HG03066 (cell line): Measurements from ENCODE around the gene HORMAD2.
"Not testable (repeated sequence)": the region's sequence is repeated elsewhere in the genome, so short reads cannot be mapped to it uniquely, and the experiment has no call there.

Experiments used
- ATAC-seq: cut with Tn5 transposase; IDR thresholded peaks from one replicate; pipeline ENCODE4 v1.9.1; 2021; ENCODE audit warnings: low read depth; ENCODE audit not compliant: unreplicated experiment

HORMAD2 gene

DNA sequence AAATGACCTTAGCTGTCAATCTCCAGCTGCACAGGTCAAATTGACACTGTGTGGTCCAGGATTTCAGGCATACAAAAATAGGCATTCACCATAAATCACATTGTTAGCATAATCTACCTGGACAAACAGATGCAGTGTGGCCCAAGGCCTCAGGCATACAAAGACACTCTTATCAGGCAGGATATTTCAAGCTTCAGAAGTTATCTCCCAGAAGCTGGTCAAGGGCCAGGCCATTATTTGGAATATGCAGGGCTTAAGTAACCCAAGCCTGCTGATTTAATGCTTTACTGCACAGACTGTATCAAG is 25.5 kb upstream of the HORMAD2 start:
- no peak for ATAC-seq

DNA sequence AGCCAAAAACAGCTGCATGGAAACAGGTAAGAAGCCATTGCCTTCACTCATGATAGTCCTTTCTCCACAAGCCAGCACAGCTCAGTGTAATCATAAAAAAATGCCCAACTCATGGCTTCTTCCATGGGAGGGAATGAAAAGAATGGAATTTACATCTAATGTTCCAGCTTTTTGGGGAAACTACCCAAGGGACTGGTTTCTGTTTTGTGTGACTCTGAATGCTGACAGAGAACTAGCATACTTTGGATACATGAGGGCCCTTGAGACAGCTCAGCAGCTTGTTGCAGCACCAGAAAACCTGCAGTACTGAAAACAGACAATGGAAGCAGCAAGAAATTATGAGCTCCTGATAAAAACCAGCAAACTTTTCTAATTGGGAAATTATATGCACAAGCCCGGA is 24.2 kb upstream of the HORMAD2 start:
- ATAC-seq: no peak

DNA sequence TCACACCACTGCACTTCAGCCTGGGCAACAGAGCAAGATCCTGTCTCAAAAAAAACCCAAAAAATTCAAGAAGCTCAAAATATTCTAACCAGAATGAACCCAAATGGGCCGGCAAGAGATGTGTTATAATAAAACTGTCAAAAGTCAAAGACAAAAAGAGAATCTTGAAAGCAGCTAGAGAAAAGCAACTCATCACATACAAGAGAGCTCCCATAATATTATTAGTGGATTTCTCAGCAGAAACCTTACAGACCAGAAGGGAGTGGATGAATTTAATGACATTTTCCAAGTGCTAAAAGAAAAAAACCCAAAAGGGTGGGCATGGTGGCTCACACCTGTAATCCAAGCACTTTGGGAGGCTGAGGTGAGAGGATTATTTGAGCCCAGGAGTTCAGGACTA is 22.9 kb upstream of the HORMAD2 start:
- ATAC-seq: no peak

DNA sequence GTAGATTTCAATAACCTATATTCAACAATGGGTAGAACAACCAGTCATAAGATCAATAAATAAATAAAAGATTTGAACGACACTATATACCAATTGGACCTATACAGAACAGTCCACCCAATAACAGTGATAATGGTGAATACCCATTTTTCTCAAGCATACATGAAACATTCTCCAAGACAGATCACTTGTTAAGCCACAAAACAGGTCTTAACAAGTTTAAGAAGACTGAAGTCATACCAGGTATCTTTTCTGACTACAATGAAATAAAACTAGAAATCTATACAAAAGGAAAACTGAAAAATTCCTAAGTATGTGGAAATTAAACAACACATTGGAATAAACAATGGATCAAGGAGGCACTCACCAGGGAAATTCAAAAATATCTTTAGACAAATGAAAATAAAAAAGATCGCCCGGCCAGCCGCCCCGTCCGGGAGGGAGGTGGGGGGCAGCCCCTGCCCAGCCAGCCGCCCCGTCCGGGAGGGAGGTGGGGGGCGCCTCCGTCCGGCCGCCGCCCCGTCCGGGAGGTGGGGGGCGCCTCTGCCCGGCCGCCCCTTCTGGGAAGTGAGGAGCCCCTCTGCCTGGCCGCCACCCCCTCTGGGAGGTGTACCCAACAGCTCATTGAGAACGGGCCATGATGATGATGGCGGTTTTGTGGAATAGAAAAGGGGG is 20.8 kb upstream of the HORMAD2 start:
- ATAC-seq: not testable (repeated sequence)

DNA sequence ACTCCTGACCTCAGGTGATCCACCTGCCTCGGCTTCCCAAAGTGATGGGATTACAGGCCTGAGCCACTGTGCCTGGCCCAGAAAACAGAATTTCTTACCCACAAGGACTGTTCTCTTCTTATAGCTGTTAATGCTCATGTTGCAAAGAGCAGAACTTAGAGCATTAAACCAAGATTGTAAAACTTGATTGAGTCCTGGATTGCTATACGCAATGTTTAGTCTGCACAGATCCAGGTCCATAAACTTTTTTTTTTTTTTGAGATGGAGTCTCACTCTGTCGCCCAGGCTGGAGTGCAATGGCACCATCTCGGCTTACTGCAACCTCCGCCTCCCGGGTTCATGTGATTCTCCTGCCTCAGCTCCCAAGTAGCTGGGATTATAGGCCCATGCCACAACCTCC is 19.2 kb upstream of the HORMAD2 start:
- not testable (repeated sequence) for ATAC-seq

DNA sequence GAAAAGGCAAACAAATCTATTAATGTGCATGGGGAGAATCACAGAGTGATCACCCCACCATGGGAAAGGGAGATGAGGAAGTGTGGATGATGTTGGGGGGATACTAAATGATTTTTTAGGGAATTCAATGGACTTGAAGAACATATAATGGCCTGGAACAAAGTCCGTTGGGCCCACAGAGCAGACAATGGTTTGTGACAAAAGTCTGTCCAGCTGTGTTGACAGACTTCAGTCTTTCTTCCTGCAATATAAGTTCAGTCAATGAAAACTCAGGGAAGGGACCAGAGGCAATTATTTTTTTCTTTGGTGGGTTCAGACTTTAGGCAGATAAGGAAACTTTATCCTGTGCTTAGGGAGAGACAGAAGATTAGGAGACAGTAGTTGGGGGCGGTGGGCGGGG is 18.0 kb upstream of the HORMAD2 start:
- no peak for ATAC-seq

DNA sequence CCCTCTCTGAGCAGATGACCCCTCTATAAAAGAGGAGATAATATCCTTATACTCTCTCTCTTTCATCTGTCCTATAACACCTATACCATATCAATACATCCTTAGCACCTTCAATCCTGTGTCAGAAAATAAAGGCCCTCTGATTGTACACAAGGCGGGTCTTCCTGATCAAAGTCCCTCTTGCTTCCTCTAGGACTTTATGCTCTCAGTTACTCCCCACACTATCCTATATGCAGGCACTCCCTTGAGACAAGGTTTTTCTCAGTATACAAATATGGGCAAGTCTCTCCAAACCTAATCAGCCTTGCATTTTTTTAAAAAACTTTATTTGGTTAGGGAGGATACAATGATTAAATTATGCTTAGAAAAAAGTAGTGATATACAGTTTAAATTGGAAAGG is 17.3 kb upstream of the HORMAD2 start:
- ATAC-seq: no peak

DNA sequence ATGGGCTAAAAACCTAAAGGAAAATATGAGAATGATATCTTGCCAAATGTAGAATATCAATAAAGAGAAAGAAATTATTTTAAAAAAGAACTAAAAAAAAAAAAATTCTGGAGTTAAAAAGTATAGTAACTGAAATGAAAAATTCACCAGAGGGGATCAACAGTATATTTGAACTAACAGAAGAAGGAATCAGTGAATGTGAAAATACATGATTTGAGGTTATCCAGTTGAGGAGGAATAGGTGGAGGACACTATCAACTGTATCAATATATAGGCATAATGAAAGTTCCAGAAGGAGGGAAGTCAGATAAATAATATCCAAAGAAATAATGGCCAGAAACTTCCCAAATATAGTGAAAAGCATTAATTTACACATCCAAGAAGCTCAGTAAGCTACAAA is 16.1 kb upstream of the HORMAD2 start:
- no peak for ATAC-seq

DNA sequence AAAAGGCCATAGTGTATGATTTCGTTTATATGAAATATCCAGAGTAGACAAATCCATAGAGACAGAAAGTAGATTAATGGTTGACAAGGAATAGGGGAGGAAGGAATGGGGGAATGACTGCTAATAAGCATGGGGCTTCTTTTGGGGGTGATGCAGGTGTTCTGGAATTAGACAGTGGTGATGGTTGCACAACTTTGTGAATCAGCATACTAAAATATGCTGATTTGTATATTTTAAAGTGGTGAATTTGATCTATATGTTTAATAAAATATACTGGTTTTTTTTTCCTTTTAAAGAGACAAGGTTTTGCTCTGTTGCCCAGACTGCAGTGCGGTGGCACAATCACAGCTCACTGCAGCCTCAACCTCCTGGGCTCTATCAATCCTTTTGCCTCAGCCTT is 6.5 kb upstream of the HORMAD2 start:
- no peak for ATAC-seq

DNA sequence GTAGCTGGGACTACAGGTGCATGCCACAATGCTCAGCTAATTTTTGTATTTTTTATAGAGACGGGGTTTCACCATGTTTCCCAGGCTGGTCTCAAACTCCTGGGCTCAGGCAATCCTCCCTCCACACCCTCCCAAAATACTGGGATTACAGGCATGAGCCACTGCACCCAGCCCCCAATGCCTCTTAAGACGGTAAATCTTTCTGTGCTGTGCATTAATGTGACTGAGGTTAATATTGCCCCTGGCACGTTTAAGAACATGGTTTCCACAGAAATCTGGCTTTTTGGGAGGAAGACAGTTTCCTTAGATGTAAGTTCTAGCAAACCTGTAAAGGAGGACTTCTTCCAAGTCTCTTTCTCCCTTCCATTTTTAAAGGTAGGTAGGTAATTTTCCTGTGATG is 6.1 kb upstream of the HORMAD2 start:
- no peak for ATAC-seq

DNA sequence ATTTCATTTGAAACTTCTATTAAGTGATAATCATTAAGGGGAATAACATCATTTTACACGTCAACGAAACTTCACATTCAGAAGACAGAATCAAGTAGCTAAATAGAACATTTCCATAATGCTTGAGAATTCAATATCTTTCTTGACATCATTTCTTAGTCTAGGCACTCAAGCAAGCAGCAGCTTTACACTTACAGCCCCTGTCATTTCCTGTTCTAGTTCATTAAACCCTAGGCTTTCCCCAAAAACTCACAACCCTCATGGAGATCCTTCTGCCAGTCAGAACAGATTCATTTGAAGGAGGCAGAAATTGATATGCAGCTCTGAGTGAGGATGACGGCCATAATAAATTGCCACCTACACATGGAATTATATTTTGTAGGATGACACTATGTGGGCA is 5.3 kb upstream of the HORMAD2 start:
- no peak for ATAC-seq

DNA sequence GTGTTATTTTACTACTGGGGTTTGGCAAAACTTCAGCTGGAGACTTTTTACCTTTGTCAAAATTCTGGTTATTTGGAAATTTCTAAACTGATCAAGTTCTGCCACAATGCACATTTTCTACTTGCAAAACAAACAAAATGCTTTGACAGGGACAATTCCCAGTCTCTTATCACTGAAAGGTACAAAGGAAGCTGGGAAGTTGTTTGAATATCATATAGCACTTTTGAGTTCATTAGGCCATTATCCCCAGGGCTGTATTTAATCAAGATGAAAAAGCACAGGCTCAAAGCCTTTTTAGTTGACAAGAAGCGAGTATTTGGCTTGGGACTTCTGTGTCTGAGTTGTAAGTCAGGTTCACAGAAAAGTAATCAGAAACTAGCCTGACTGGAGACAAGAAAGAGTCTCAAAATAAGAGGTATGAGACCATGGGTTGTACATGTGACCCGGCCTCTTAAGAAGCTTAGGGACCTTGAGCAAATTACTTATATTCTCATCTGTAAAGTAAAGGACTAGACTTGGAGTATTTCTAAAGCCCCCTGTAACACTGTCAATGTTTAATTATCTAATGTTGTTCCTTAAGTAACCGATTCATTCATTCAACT is 2.9 kb upstream of the HORMAD2 start:
- ATAC-seq: no peak

DNA sequence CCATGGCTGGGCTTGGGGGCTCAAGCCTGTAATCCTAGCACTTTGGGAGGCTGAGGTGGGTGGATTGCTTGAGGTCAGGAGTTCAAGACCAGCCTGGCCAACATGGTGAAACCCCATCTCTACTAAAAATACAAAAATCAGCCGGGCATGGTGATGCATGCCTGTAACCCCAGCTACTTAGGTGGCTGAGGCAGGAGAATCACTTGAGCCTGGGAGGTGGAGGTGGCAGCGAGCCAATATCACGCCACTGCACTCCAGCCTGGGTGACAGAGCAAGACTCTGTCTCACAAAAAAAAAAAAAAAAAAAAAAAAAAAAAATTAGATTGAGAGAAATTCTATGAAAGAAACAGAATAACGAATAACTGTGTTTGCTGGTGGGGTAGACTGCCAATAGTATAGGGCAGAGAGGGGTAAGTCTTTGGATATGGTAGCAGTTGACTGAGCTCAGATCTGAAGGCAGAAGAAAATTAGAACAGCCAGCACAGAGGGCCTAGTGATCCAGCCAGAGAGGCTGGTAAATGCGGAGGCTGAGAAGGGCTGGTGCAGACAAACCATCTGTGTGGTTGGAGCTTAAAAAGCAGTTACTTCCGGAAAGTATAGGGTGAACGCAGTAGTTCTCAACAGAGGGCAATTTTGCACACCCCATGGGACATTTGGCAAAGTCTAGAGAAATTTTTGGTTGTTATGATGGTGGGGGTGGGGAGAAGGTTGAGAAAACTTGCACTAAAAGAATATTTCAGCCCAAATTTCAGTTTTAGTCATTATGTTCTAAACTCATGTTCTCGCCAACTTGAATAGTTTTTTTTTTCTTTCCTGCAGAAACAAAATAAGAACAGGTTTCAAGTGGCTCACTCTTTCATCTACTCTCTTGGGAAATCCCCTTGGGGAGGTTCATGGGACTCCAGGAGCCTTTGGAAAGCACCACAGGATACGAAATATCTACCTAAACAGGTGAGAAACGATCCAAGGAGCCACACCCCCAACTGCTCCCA is 1.6 kb upstream of the HORMAD2 start:
- ATAC-seq: no peak

DNA sequence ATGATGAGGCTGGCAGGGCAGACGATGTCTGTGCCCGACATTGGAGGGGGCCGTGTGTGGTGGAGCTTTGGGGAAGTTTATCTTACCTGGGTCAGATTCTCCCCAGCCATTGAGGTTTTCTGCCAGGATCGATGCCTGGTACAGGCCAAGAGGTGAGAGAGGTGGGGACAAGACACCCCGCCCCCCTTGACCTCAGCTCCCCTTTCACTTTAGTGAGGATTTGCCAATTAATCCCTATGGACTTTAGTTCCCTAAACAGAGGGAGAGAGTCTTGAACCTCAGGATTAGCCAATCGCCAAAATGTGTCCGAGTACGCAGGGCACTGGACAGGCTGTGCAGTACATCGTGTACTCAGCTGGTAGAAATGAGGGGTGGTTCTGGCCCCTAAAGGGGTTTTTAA is 541 bp downstream of the HORMAD2 start:
- no peak for ATAC-seq

DNA sequence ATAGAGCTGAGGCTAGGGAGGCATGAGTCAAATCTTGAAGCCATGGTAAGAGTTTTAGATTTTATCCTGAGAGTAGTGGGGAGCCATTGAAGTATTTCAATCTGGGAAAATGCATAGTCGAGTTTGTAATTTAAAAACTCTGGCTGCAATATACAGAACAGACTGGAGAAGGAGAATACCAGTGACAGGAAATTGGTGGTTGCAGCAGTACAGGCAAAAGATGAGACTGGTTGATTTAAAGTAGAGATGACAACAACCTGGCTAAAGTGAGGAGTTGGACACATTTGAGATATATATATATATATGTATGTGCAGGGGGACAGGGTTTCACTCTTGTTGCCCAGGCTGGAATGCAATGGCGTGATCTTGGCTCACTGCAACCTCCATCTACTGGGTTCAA is 6.2 kb downstream of the HORMAD2 start:
- no peak for ATAC-seq

DNA sequence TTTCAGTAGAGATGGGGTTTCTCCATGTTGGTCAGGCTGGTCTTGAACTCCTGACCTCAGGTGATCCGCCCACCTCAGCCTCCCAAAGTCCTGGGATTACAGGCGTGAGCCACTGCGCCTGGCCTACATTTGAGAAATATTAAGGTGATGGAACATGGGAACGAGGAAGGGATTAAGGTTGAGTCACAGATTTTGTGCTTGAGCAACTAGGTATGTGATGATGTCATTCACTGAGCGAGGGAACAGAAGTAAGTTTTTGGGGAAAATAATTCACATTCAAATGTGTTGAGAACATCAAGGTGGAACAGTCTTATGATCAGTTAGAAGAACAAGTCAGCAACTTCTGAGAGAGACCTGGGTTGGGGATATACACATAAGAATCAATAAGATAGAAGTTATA is 6.8 kb downstream of the HORMAD2 start:
- ATAC-seq: not testable (repeated sequence)

DNA sequence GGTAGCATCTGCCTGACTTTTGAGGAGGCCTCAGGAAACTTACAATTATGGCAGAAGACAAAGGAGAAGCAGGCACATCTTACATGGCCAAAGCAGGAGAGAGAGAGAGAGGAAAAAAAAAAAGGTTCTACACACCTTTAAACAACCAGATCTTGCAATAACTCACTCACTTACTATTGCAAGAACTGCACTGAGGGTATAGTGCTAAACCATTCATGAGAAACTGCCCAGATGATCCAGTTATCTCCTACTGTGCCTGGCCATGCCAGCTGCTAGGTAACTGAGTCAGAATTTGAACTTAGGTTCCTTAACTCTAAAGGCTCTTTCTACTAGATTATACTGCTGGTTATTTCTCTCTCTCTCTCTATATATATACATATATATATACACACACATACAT is 7.3 kb downstream of the HORMAD2 start:
- no peak for ATAC-seq

DNA sequence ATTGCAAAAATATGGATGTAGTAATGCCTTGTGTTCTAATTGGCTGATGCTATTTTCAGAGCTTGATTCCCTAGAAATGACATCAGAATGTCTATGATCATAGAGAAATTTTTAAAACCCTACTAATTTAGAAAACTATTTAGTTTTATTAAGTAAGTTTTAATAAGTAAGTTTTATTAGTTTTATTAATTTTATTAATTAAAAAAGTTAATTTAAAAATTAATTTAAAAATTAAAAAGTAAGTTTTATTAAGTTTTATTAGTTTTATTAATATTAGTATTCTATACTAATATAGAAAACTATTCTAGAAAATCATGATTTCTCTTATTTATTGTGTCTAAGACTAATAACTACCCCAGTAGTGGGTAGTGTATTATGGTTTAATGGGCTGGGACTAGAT is 8.2 kb downstream of the HORMAD2 start:
- ATAC-seq: no peak

DNA sequence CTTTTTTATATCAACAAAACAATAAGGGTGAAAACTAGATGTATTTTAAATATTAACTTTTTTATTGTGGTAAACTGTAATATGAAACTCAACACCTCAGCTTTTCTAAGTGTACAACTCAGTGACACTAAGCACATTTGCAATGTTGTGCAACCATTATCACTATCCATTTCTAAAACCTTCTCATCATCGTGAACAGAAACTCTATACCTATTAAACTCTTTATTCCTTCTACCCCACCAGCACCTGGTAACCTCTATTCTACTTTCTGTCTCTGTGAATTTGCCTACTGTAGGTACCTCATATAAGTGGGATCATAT is 9.4 kb downstream of the HORMAD2 start:
- no peak for ATAC-seq

DNA sequence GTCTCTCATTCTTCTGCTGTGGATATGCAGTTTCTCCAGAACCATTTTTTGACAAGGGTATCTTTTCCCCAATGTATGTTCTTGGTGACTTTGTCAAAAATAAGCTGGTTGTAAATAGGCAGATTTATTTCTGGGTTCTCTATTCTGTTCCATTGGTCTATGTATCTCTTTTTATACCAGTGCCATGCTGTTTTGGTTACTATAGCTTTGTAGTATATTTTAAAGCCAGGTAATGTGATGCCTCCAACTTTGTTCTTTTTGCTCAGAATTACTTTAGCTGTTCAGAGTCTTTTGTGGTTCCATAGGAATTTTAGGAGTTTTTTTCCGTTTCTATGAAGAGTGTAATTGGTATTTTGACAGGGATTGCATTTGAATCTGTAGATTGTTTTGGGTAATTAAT is 12.4 kb downstream of the HORMAD2 start:
- ATAC-seq: no peak

DNA sequence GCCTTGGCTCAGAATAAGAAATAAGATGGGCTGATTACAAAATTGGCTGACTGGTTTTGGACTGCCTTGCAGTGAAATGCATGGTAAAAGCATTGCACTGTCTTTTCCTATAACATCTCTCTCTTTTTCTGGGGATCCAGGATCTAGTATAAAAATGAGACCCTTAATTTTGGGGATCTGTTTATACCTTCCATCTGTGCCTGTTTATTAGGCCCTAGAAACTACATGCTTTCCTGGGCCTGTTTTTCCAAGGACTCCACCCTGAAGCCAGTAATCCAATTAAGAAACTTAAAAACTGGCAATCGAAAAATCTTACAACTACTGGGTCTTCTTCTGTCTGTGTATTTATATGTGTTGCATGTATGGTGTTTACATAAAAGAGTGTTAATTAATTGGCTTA is 14.5 kb downstream of the HORMAD2 start:
- no peak for ATAC-seq

DNA sequence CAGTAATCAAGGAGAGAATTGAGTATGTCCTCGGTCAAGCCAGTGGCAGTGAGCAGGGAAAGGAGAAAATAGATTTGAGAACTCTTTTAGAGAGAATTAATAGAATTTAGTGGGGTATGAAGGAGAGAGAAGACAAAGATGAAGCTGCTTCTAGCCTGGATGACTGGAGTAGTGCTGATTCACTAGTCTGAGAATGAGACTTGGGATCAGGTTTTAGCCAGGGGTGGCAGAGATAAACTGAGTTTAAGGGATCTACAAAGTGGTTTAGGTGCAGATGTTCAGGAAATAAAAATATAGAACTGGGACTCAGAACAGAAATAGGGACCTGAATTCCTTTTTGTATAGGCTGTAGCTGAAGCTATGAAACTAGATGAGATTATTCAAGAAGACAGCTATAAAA is 17.6 kb downstream of the HORMAD2 start:
- ATAC-seq: no peak
